ENCODE measurements around the gene KHSRP.

Gene KHSRP

GRCh38 chr19:6392221-6393073 is 32.2 kb downstream of the KHSRP start:
- DNase-seq = no peak

- no peak for DNase-seq
These were observed 37.2 kb downstream of the KHSRP start for GRCh38 chr19:6387372-6387771.

- DNase-seq = no peak
These were observed 40.2 kb downstream of the KHSRP start for GRCh38 chr19:6384381-6384780.

GRCh38 chr19:6383188-6383587 is 41.4 kb downstream of the KHSRP start:
- DNase-seq = no peak

- no peak for DNase-seq
These were observed 43.4 kb downstream of the KHSRP start for GRCh38 chr19:6381030-6381750.

GRCh38 chr19:6379744-6380143 is 44.9 kb downstream of the KHSRP start:
- no peak for DNase-seq

- no peak for DNase-seq
These were observed 46.1 kb downstream of the KHSRP start for GRCh38 chr19:6378486-6378885.

- no peak for DNase-seq
These were observed 46.6 kb downstream of the KHSRP start for GRCh38 chr19:6378041-6378440.

GRCh38 chr19:6376512-6377190 is 48.0 kb downstream of the KHSRP start:
- DNase-seq = no peak

GRCh38 chr19:6375411-6376010 is 49.1 kb downstream of the KHSRP start, which contains the start of gene PSPN:
Gene PSPN (minus strand): TSS chr19:6375933. CDS start chr19:6375849, 84 bp downstream.
- DNase-seq = no peak

GRCh38 chr19:6374711-6375410 is 49.8 kb downstream of the KHSRP start:
- DNase-seq = no peak

GRCh38 chr19:6374161-6374709 is 50.4 kb downstream of the KHSRP start:
- DNase-seq = no peak

- no peak for DNase-seq
These were observed 50.9 kb downstream of the KHSRP start for GRCh38 chr19:6373813-6374108.

GRCh38 chr19:6373096-6373812 is 51.4 kb downstream of the KHSRP start:
- peak; percentile 86 to 96 for DNase-seq

GRCh38 chr19:6372594-6373095 is 52.0 kb downstream of the KHSRP start, which contains the start of gene ALKBH7:
Gene ALKBH7 (plus strand): TSS chr19:6372794. CDS start chr19:6372821, 27 bp downstream.
- peak; percentile 98 to 100 for DNase-seq

- no peak for DNase-seq
These were observed 60.3 kb downstream of the KHSRP start for GRCh38 chr19:6364353-6364752.
